ENCODE results near the gene DAP.
"Not testable (repeated sequence)": the region's sequence is repeated elsewhere in the genome, so short reads cannot be mapped to it uniquely, and the experiment has no call there.

DAP gene

GRCh38 chr5:10649666-10650380, 111.2 kb downstream of the DAP start:
- DNase-seq: no peak

- no peak for DNase-seq
Measured at GRCh38 chr5:10648806-10649665, 112.0 kb downstream of the DAP start.

DNA sequence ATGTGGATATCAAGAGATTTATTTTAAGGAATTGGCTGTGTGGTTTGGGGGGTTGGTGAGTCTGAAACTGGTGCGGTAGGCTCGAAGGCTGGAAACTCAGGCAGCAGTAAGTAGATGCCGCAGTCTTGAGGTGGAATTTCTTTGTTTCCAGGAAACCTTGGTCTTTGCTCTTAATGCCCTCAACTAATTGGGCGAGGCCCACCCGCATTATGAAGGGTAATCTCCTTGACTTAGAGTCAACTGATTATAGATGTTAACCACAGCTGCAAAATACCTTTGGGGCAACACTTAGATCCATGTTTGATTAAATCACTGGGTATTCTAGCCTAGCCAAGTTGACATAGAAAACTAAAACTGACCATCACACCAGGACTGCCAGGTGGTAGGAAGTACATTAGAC, 113.4 kb downstream of the DAP start:
- DNase-seq: no peak

DNA sequence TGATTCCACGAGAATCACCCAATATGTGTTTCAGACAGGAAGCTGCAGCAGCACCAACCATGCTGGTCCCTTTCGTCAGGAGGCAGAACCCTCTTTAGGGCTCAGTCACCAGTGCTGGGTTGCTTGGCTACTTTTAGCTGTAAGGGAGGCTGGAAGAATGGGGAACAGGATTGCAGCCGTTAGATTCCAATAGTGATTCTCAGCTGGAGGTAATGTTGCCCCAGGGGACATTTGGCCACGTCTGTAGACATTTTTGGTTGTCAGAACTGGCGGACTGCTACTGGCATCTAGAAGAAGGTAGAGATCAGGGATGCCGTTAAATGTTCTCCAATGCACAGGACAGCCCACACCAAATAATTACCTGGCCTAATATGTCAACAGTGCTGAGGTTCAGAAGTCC, 115.4 kb downstream of the DAP start:
- DNase-seq: no peak

GRCh38 chr5:10645146-10645545, 115.9 kb downstream of the DAP start:
- no peak for DNase-seq

DNA sequence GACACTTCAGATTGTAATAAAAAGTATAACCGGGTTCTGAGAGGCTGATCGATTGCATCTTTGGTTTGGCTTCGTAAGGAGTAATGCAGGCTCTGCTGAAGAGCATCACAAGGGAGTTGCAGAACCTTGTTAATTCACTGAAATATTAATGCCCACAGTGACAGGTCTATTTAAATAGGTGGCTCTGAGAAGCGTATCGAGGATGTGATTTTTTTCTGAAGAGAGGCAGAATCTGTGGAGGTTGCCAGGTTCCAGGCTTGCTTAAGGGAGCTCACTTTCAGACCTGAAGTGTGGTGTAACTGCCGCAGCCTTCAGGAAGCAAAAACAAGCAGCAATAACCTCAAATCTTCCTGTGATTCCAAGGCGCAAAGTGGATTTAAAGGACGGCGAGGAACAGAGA, 116.8 kb downstream of the DAP start:
- DNase-seq: no peak

- DNase-seq: no peak
Measured at GRCh38 chr5:10642367-10642766, 118.7 kb downstream of the DAP start.

- DNase-seq: peak; percentile 30
Measured at GRCh38 chr5:10639846-10640368, 121.1 kb downstream of the DAP start.

DNA sequence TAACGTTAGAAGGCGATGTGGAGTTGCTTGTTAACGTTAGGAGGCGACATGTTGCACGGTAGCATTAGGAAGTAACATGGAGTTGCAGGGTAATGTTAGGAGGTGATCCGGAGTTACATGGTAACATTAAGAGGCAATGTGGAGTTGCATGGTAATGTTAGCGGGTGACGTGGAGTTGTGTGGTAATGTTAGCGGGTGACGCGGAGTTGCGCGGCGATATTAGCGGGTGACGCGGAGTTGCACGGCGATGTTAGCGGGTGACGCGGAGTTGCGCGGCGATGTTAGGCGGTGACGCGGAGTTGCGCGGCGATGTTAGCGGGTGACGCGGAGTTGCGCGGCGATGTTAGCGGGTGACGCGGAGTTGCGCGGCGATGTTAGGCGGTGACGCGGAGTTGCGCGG, 122.3 kb downstream of the DAP start:
- not testable (repeated sequence) for DNase-seq

GRCh38 chr5:10637944-10638343, 123.1 kb downstream of the DAP start:
- no peak for DNase-seq

- no peak for DNase-seq
Measured at GRCh38 chr5:10636363-10637142, 124.5 kb downstream of the DAP start.

- DNase-seq: no peak
Measured at GRCh38 chr5:10635867-10636350, 125.1 kb downstream of the DAP start.

GRCh38 chr5:10635257-10635866, 125.7 kb downstream of the DAP start:
- DNase-seq: peak; percentile 89

- DNase-seq: no peak
Measured at GRCh38 chr5:10634562-10634961, 126.5 kb downstream of the DAP start.

GRCh38 chr5:10634050-10634449, 127.0 kb downstream of the DAP start:
- no peak for DNase-seq

GRCh38 chr5:10633271-10634049, 127.6 kb downstream of the DAP start:
- DNase-seq: peak; percentile 81

DNA sequence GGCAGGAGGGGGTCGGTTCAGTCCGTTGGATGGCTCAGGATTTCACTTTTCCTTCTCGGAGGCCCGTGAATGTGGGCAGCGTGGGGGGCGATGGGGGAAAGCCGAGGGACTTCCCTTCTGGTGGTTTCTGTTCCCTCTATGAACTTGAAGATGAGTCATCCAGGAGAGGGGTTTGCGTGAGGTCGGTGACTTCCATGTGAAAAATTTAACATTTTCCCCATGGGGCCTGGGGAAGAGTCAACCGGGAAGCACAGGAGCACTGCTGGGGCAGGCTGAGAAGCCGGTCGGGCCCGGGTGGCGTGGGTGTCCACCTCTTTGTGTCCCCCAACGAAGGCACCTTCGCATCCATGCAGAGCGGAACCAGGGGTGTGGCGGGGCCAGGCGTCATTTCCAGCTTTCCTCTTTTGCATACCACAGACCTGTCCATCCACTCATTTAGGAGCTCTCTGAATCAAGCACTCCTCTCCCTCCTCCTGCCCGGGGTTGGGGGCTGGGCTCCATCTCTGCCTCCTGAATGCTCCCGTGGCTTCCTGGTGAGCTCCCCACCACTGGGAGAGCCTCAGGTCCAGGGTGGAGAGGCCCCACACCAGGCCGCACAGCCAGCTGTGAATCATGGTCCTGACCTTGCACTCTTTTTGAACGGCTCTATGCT, 128.8 kb downstream of the DAP start:
- DNase-seq: peak; percentile 83

- DNase-seq: no peak
Measured at GRCh38 chr5:10631316-10631996, 129.6 kb downstream of the DAP start.

- DNase-seq: not testable (repeated sequence)
Measured at GRCh38 chr5:10630744-10631143, 130.3 kb downstream of the DAP start.

- DNase-seq: no peak
Measured at GRCh38 chr5:10630126-10630525, 130.9 kb downstream of the DAP start.

- no peak for DNase-seq
Measured at GRCh38 chr5:10629682-10630081, 131.4 kb downstream of the DAP start.
